Sigmoid colon (tissue), 7 donors: ENCODE data around the gene ZSCAN1. TPM values are rescaled to one million over a fixed set of nuclear protein-coding genes. Genes with fewer than 3 reads are reported as not detected.

ENCODE experiments used
- DNase-seq: peaks from one replicate; pipeline ENCODE4 v3.0.0-alpha.2; 2019
- H3K27ac ChIP-seq, 4 donors: fragments of 200-600 bp; sonication (generic); one replicate each; pipeline ENCODE4 v1.5.1; 2016 to 2019; ENCODE audit warnings: mild to moderate bottlenecking in 1 of 4
- H3K27me3 ChIP-seq, 3 donors: fragments of 200-600 bp; sonication (generic); one replicate each; pipeline ENCODE4 v1.5.1; 2019; ENCODE audit warnings: mild to moderate bottlenecking in 1 of 3
- H3K36me3 ChIP-seq, 4 donors: fragments of 200-600 bp; sonication (generic); one replicate each; pipeline ENCODE4 v1.5.1; 2016 to 2019
- H3K4me1 ChIP-seq, 4 donors: fragments of 200-600 bp; sonication (generic); one replicate each; pipeline ENCODE4 v1.5.1; 2017 to 2019
- H3K4me3 ChIP-seq, 4 donors: fragments of 200-600 bp; sonication (generic); one replicate each; pipeline ENCODE4 v1.5.1; 2017 to 2019; ENCODE audit warnings: mild to moderate bottlenecking in 2 of 4, moderate library complexity in 1 of 4
- H3K9me3 ChIP-seq, 4 donors: fragments of 200-600 bp in 3 of 4; sonication (generic) in 3 of 4; one replicate each; pipeline versions ENCODE4 v1.5.1 to v1.6.1; 2013 to 2019
- CTCF ChIP-seq, 4 experiments: fragments of 450-650 bp in 3 of 4; fragments of 200-600 bp in 1 of 4; IDR thresholded peaks; one replicate each; pipeline ENCODE4 v1.5.1; 2016 to 2019; ENCODE audit warnings: antibody characterized with exemption in 4 of 4, mild to moderate bottlenecking in 3 of 4, moderate library complexity in 2 of 4
- EP300 ChIP-seq, 4 donors: sonication (generic); formaldehyde crosslinking; IDR thresholded peaks; one replicate each; pipeline ENCODE4 v1.6.1; 2017; ENCODE audit warnings: antibody characterized with exemption in 4 of 4
- POLR2A ChIP-seq, 2 donors: fragments of 450-650 bp; IDR thresholded peaks; one replicate each; pipeline ENCODE4 v1.6.1; 2016; ENCODE audit warnings: antibody characterized with exemption in 2 of 2, mild to moderate bottlenecking in 2 of 2, moderate library complexity in 2 of 2
- POLR2AphosphoS5 ChIP-seq, 4 donors: sonication (generic); formaldehyde crosslinking; IDR thresholded peaks; one replicate each; pipeline ENCODE4 v1.6.1; 2017; ENCODE audit warnings: antibody characterized with exemption in 4 of 4
- WGBS, 2 donors: extraction: QIAGEN DNeasy Blood & Tissue Kit; methylation state at CpG; one replicate each; pipeline ENCODE4 v1.1.7; 2013; 5-methylcytosine and 5-hydroxymethylcytosine counted together
- intact Hi-C: fragments of 100-400 bp; cut with DNase I; formaldehyde crosslinking; loops from one replicate; pipeline ENCODE4 v1.15.1; 2023
- polyA plus RNA-seq, 3 donors: library from polyadenylated mRNA; stranded (reverse); fragments of 200-250 nt; gene quantifications; one replicate each; pipeline ENCODE4 v1.2.3, GENCODE V29; 2013
- total RNA-seq, 4 donors: library from RNA; depleted of rRNA; stranded (reverse); fragments of >200 nt; gene quantifications; one replicate each; pipeline ENCODE4 v1.1.0, GENCODE V29; 2016
- donor health status: healthy with polysubstance abuse.
- donor health status: Bipolar disorder and iron deficiency.
- donor health status: healthy.

The ZSCAN1 gene, protein sequence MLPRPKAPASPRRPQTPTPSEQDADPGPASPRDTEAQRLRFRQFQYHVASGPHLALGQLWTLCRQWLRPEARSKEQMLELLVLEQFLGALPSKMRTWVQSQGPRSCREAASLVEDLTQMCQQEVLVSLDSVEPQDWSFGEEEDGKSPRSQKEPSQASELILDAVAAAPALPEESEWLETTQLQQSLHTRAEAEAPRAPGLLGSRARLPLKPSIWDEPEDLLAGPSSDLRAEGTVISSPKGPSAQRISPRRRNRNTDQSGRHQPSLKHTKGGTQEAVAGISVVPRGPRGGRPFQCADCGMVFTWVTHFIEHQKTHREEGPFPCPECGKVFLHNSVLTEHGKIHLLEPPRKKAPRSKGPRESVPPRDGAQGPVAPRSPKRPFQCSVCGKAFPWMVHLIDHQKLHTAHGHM
- total RNA-seq, result not detected
- polyA plus RNA-seq, result under 1 TPM in 1 of 3 donors, not detected in 2; 0.10 TPM

DNA sequence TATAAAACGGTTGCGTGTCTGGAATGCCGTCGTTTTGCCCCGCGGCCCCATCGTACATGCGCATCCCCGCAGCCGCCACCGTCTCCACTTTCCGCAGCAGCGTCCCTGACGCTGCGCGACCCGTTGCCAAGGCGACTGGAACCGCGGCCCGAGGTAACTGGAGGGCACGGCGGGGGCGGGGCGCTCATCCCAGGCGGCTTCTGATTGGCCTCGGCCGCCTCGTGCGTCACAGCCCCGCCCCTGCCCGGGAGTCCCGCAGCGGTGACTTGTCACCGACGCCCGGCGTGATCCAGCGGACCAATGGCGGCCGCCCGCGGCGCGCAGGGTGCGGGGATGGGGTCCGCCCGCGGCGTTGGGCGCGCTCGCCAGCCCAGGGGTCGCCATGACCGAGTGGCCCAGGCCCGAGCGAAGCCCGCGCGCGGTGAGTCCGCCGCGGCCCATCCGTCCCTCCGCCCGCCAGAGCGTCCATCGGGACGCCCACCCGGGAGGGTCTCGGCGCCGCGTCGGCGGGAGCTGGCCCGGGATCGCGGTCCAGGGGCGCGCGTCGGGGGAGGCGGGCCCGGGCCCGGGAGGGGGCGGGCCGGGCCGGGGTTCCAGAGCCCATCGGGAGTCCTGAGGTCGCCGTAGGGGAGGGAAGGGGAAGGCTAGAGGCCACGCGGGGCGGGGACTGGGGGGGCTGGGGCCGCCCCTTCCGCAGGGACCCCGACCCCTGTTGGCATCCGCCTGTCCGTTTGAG is at the start of gene ZSCAN1:
Gene ZSCAN1 (plus strand): TSS at position 285 of the 736 bp plus-strand sequence. CDS start 3,812 bp downstream, outside the sequence.
- intact Hi-C loops, result no loop called here
- peak in 3 of 4 donors; percentile 17 to 46 (median 19) for TF ChIP-seq POLR2AphosphoS5 (IDR thresholded peaks at IDR 0.05)
- no peak for TF ChIP-seq EP300 (IDR thresholded peaks at IDR 0.05)
- TF ChIP-seq CTCF (IDR thresholded peaks at IDR 0.05), result no peak
- peak within 1 kb of the TSS in 2 of 4 donors; percentile 56 to 65 for H3K27ac ChIP-seq
- peak; percentile 89 for DNase-seq
- WGBS, 2 donors, result 5 to 43% methylated on average over 101 of the region's 101 CpGs
- no peaks in the 10 kb centered on the region for H3K36me3 ChIP-seq
- peaks cover 0 to 12% (median 4%) of the 10 kb centered on the region in 4 donors for H3K9me3 ChIP-seq
- H3K4me1 ChIP-seq, result peaks cover 0 to 4% (median 0%) of the 10 kb centered on the region in 4 donors
- H3K4me3 ChIP-seq, result peak within 1 kb of the TSS in 3 of 4 donors; percentile 46 to 59 (median 52)
- H3K27me3 ChIP-seq, result peaks cover 13 to 52% (median 32%) of the 10 kb centered on the region in 3 donors

GRCh38 chr19:57992841-57993240 is 41.0 kb upstream of the ZSCAN1 start:
- Histone ChIP-seq H3K4me3 (no peak overlapping the region), H3K27ac (no peak overlapping the region), H3K9me3 (peaks cover 43 to 65% (median 57%) of the 10 kb centered on the region in 4 donors), H3K27me3 (no peaks in the 10 kb centered on the region), H3K36me3 (peaks cover 13 to 90% (median 60%) of the 10 kb centered on the region in 4 donors), H3K4me1 (no peaks in the 10 kb centered on the region)
- DNase-seq, result no peak
- WGBS, 2 donors, result 95 to 98% methylated on average over 1 of the region's 1 CpG
- intact Hi-C loops, result no loop called here
- no peak for TF ChIP-seq POLR2AphosphoS5 (IDR thresholded peaks at IDR 0.05)
- TF ChIP-seq CTCF (IDR thresholded peaks at IDR 0.05), result no peak
- TF ChIP-seq EP300 (IDR thresholded peaks at IDR 0.05), result no peak
- TF ChIP-seq POLR2A (IDR thresholded peaks at IDR 0.05), result no peak

DNA sequence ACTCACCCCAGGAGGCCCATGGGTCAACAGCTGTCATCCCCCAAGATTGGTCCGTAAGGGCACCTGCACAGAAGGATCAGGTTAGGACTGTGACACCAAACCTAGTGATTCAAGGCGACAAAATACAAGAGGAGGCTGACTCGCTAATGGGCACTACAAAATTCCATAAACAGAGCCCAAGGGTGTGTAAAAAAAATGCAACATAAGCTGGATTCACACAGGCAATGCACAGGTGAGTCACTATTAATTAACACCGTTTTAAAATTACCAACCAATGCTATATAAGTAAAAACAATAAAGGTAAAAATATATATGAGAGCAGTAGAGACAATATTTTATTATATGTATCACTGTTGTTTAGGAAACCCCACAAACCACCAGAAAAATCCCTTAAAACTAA is 33.1 kb upstream of the ZSCAN1 start:
- H3K36me3 ChIP-seq, result peaks cover 13 to 65% (median 42%) of the 10 kb centered on the region in 4 donors
- no peak overlapping the region for H3K27ac ChIP-seq
- TF ChIP-seq POLR2A (IDR thresholded peaks at IDR 0.05) (no peak), POLR2AphosphoS5 (IDR thresholded peaks at IDR 0.05) (no peak), CTCF (IDR thresholded peaks at IDR 0.05) (no peak), EP300 (IDR thresholded peaks at IDR 0.05) (no peak)
- intact Hi-C loops, result loop anchor here (5.0 kb wide), 3 partner anchors 53 to 152 kb away; partner anchors contain the start of genes ZNF135, ZNF256 and ZNF329
- H3K27me3 ChIP-seq, result no peaks in the 10 kb centered on the region
- no peak overlapping the region for H3K4me3 ChIP-seq
- H3K9me3 ChIP-seq, result peaks cover 14 to 31% (median 23%) of the 10 kb centered on the region in 4 donors
- no peak for DNase-seq
- 97 to 99% methylated on average over 4 of the region's 4 CpGs for whole genome bisulfite sequencing, 2 donors
- peaks cover 0 to 27% (median 21%) of the 10 kb centered on the region in 4 donors for H3K4me1 ChIP-seq

DNA sequence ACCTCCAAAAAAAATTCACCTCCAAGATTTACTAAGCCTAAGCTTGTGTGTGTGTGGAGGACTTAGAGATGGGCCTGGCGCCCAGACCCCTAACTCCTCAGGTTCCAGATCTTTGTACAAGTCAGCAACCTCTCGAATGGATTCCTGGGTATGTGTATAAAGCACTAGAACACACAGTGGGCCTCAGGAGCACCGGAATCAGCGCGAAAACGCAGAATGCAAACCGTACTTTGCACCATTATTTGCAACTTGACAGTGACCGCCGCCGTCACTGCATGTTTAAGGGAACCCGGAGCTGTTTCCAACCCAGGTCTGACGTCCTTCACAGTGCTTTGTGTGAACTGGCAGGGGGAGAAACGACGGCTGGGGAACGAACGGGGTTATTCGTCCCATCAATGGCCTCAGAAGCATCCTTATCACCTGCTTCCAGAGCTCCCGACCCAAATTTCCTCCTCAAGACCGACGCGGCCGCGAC is 31.9 kb upstream of the ZSCAN1 start:
- H3K9me3 ChIP-seq, result peaks cover 15 to 26% (median 21%) of the 10 kb centered on the region in 4 donors
- TF ChIP-seq POLR2AphosphoS5 (IDR thresholded peaks at IDR 0.05) (no peak), POLR2A (IDR thresholded peaks at IDR 0.05) (no peak), EP300 (IDR thresholded peaks at IDR 0.05) (no peak), CTCF (IDR thresholded peaks at IDR 0.05) (no peak)
- H3K36me3 ChIP-seq, result peaks cover 13 to 65% (median 42%) of the 10 kb centered on the region in 4 donors
- 5 to 7% methylated on average over 23 of the region's 23 CpGs for WGBS, 2 donors
- H3K4me3 ChIP-seq, result peak overlapping the region; percentile 63 to 99 (median 72)
- DNase-seq, result no peak
- peak overlapping the region; percentile 83 to 96 (median 90) for H3K27ac ChIP-seq
- intact Hi-C loops, result loop anchor here (2.0 to 5.0 kb wide), 4 partner anchors 55 to 150 kb away; partner anchors contain the start of genes ZNF135, ZNF256, ZNF329 and ZSCAN18
- peaks cover 0 to 27% (median 21%) of the 10 kb centered on the region in 4 donors for H3K4me1 ChIP-seq
- H3K27me3 ChIP-seq, result no peaks in the 10 kb centered on the region
